Measurements from ENCODE around the gene NUDT14. TPM values are rescaled to one million over a fixed set of nuclear protein-coding genes. Genes with fewer than 3 reads are reported as not detected.

NUDT14 gene
- total RNA-seq, 1 experiment from 2014 or later, result 26.1 TPM

GRCh38 chr14:105195051-105195450 is 13.9 kb upstream of the NUDT14 start:
- intact Hi-C loops (cut with micrococcal nuclease), result no loop called here
- BruUV-seq (replicated peaks), result no TSS peak
- no peak overlapping the region for H3K4me3 Mint-ChIP-seq (ENCODE audit: unreplicated experiment)
- POLR2A ChIA-PET, result interaction anchor here (0.6 to 0.7 kb wide), 3 partner anchors 170 to 226 kb away, joined by 3 to 4 read pairs (median 3); no protein-coding TSS in a partner anchor
- no peaks in the 10 kb centered on the region for H3K9me3 Mint-ChIP-seq (ENCODE audit: unreplicated experiment)
- no peak for DNase-seq (ENCODE audit: unreplicated experiment)
- TF ChIP-seq, protein P1, sequence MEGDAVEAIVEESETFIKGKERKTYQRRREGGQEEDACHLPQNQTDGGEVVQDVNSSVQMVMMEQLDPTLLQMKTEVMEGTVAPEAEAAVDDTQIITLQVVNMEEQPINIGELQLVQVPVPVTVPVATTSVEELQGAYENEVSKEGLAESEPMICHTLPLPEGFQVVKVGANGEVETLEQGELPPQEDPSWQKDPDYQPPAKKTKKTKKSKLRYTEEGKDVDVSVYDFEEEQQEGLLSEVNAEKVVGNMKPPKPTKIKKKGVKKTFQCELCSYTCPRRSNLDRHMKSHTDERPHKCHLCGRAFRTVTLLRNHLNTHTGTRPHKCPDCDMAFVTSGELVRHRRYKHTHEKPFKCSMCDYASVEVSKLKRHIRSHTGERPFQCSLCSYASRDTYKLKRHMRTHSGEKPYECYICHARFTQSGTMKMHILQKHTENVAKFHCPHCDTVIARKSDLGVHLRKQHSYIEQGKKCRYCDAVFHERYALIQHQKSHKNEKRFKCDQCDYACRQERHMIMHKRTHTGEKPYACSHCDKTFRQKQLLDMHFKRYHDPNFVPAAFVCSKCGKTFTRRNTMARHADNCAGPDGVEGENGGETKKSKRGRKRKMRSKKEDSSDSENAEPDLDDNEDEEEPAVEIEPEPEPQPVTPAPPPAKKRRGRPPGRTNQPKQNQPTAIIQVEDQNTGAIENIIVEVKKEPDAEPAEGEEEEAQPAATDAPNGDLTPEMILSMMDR (IDR thresholded peaks at IDR 0.05; ENCODE audit: unreplicated experiment), result no peak
- peaks cover 6% of the 10 kb centered on the region for H3K36me3 Mint-ChIP-seq (ENCODE audit: insufficient read depth, unreplicated experiment)
- peaks cover 21% of the 10 kb centered on the region for H3K4me1 Mint-ChIP-seq (ENCODE audit: insufficient read depth, unreplicated experiment)
- peaks cover 59% of the 10 kb centered on the region for H3K27me3 Mint-ChIP-seq (ENCODE audit: insufficient read depth, unreplicated experiment)
- no peak overlapping the region for H3K27ac Mint-ChIP-seq (ENCODE audit: low read depth, unreplicated experiment)
- CTCF ChIA-PET, result interaction anchor here (0.9 to 1.0 kb wide), 2 partner anchors 104 to 354 kb away, joined by 3 to 6 read pairs; no protein-coding TSS in a partner anchor

GRCh38 chr14:105193916-105194782 is 13.0 kb upstream of the NUDT14 start:
- TF ChIP-seq, protein P1 (IDR thresholded peaks at IDR 0.05; ENCODE audit: unreplicated experiment), result no peak
- no peaks in the 10 kb centered on the region for H3K9me3 Mint-ChIP-seq (ENCODE audit: unreplicated experiment)
- no peaks in the 10 kb centered on the region for H3K36me3 Mint-ChIP-seq (ENCODE audit: insufficient read depth, unreplicated experiment)
- CTCF ChIA-PET, result interaction anchor here (0.8 to 1.8 kb wide), 4 partner anchors 9 to 355 kb away, joined by 3 to 12 read pairs (median 4); no protein-coding TSS in a partner anchor
- POLR2A ChIA-PET, result interaction anchor here (0.7 to 0.9 kb wide), 4 partner anchors 11 to 225 kb away, joined by 3 to 4 read pairs (median 3); no protein-coding TSS in a partner anchor
- H3K4me3 Mint-ChIP-seq (ENCODE audit: unreplicated experiment), result no peak overlapping the region
- no TSS peak for BruUV-seq (replicated peaks)
- peak; percentile 66 for DNase-seq (ENCODE audit: unreplicated experiment)
- H3K27ac Mint-ChIP-seq (ENCODE audit: low read depth, unreplicated experiment), result no peak overlapping the region
- intact Hi-C loops (cut with micrococcal nuclease), result no loop called here
- peaks cover 15% of the 10 kb centered on the region for H3K4me1 Mint-ChIP-seq (ENCODE audit: insufficient read depth, unreplicated experiment)
- H3K27me3 Mint-ChIP-seq (ENCODE audit: insufficient read depth, unreplicated experiment), result peaks cover 59% of the 10 kb centered on the region

- no peak overlapping the region for H3K27ac Mint-ChIP-seq (ENCODE audit: low read depth, unreplicated experiment)
- no peak for DNase-seq (ENCODE audit: unreplicated experiment)
- H3K9me3 Mint-ChIP-seq (ENCODE audit: unreplicated experiment), result no peaks in the 10 kb centered on the region
- no peak overlapping the region for H3K4me3 Mint-ChIP-seq (ENCODE audit: unreplicated experiment)
- POLR2A ChIA-PET, result no interaction called here
- CTCF ChIA-PET, result interaction anchor here (1.8 kb wide), 1 partner anchor 10 kb away, joined by 12 read pairs; no protein-coding TSS in a partner anchor
- no peaks in the 10 kb centered on the region for H3K36me3 Mint-ChIP-seq (ENCODE audit: insufficient read depth, unreplicated experiment)
- no TSS peak for BruUV-seq (replicated peaks)
- TF ChIP-seq, protein P1 (IDR thresholded peaks at IDR 0.05; ENCODE audit: unreplicated experiment), result no peak
- peaks cover 12% of the 10 kb centered on the region for H3K4me1 Mint-ChIP-seq (ENCODE audit: insufficient read depth, unreplicated experiment)
- intact Hi-C loops (cut with micrococcal nuclease), result no loop called here
- H3K27me3 Mint-ChIP-seq (ENCODE audit: insufficient read depth, unreplicated experiment), result peaks cover 55% of the 10 kb centered on the region
Measured at GRCh38 chr14:105192866-105193731, 12.0 kb upstream of the NUDT14 start.
